GM21447 (cell line): ENCODE measurements around the gene LCNL1.
"Not testable (repeated sequence)": the region's sequence is repeated elsewhere in the genome, so short reads cannot be mapped to it uniquely, and the experiment has no call there.

Experiments
- ATAC-seq: cut with Tn5 transposase; IDR thresholded peaks from one replicate; pipeline ENCODE4 v1.9.1; 2021; ENCODE audit not compliant: unreplicated experiment

LCNL1 gene

GRCh38 chr9:137021979-137022661 is 39.3 kb downstream of the LCNL1 start:
- no peak for ATAC-seq

DNA sequence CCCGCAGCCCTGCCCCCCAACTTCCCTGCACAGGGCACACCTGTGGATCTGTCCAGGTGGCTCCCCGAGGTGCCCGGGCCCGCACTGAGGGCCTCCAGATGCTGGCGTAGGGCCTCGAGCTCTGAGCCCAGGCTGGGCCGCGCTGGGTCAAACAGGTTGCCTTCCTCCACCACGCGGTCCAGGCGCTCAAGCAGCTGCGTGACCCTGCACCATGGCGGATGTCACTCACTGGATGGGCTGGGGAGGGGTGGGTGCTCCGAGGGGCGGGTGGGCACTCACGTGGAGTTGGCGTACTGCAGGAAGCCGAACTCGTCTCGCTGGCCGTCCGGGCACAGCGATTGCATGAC is 39.8 kb downstream of the LCNL1 start:
- no peak for ATAC-seq

DNA sequence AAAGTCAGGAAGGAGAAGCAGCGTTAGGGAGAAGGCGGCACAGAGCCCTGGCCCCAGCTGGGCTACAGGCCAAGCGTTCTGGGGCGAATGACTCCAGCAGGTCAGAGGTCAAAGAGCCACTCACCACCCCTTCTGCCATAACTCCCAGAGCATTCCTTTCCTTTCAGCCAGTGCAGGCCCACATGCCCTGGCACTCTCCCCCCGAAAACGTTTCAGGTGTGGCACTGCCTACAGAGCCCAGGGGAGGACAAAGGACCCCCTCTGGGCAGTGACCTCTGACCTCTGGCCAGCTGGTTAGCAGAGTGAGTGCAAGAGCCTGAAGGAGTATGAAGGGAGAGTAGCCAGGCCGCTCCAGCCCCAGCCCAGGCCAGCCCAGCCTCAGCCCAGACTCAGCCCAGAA is 40.4 kb downstream of the LCNL1 start:
- ATAC-seq, result no peak

DNA sequence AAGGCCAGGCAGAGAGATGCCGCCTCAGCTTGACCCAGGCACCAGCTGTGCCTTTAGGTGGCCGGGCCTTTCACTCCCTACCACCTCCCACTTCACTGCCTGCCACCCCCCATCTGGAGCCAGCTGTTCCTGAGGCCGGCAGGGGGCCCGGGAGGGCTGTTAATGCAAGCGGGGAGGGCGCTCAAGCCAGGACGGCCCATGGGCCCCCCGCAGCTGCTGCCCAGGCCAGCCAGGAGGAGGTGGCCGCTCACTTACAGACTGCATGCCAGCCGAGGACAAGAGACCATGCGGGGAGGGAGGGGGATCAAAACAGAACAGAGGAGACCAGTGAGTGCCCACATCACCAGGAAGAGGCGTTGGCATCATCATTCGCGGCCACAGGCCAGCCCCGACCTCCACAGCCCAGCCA is 40.8 kb downstream of the LCNL1 start:
- ATAC-seq, result no peak

DNA sequence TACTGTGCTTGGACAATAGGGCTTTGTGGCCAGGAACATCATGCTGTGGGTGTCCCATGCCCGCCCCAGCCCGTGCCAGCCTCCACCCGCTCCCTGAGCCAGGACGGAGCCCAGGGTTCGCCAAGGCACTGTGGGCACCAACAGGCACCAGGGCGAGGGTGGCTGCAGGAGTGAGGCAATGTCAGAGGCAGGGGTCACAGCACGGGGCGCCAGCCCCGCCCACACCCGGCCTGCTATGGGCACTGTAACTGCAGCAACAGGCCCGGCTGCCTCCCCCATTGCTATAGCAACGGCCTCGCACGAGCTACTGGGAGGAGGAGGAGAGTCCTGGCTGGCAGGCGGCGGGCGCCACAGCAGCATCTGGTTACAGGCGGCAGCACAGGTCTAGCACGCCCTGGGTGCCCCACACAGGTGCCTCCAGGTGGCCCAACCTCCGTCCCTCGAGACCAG is 42.7 kb downstream of the LCNL1 start:
- no peak for ATAC-seq

DNA sequence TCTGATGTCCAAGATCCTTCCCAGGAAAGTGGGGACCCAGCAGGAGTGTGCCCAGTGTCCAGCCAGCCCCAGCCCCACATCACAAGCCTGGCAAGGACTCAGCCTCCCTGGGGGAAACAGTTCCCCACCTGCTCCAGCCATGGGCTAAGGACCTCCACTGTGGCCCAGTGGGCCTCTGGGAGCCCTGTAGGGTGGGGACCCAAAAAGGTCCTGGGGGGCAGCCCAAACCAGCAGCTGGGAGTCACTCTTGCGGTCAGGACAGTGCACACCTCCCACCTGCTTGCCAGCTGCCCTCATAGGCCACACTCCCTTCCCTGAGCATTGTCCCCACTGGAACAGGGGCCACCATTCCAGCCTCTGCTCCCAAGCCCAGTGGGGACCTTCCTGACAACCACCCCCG is 43.6 kb downstream of the LCNL1 start:
- ATAC-seq, result no peak

GRCh38 chr9:137026828-137027227 is 44.0 kb downstream of the LCNL1 start:
- ATAC-seq, result no peak

DNA sequence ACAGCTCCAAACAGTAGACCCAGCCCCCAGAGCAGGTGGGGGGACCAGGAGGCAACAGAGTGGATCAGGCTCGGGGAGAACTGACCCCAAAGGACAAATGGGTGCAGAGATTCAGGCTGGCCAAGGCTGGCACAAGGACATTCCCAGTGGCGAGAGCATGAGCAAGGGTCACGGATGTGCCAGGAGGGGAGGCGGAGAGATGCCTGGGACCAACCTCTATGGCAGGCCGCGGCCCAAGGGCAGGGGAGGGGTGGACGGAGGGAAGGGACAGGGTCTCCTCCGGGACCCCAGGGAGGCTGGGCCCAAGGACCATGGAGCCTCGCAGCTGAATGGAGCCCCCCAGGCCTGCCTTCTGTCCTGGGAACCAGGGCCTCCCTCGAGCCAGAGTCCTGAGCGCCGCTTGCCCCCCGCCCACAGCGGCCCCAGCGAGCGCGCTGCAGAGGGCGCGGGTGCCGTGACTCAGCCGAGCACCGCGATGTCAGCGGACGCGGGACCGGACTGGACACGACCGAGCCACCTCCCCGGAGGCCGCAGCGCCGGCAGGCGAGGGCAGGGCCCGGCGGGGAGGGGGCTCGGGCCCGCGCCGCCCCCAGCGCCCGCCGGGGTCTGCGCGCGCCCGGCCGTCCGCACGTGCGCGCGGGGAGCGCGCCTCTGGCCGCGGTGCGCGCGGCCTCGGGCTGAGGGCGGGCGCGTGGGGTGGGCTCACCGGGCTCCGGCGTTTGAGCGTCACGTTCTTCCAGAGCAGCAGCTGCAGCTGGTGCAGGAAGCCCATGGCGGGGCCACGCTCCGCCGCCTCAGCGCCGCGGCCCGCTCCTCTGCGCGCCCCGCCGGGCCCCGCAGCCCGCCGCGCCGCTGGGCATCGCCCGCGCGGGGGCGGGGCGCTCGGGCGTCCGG is 44.8 kb downstream of the LCNL1 start, which contains the start of gene ABCA2:
Gene ABCA2 (minus strand): TSS at position 869 of the 894 bp plus-strand sequence. CDS start 97 bp downstream, at position 772.
- ATAC-seq, result no peak

GRCh38 chr9:137028263-137029057 is 45.7 kb downstream of the LCNL1 start:
- ATAC-seq, result no peak

- ATAC-seq, result peak; percentile 38
Measured at GRCh38 chr9:137029058-137029936, 46.5 kb downstream of the LCNL1 start.

DNA sequence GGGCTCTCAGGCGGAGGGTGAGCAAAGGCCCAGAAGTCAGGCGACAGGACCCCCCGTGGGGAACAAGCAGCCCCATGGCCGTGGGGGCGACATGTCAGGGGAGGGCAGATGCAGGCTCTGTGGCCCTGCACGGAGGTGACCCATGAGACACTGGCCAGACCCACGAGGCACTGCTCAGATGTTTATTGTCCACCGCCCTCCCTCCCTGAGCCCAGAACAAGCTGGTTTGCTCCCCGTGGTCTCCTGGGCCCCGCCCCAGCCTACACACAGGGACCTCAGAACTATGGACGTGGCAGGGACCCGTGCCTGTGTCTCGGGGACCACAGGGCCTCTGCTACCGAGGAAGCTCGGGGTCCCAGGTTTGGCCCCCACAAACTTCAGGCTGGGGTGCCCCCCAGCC is 47.2 kb downstream of the LCNL1 start:
- ATAC-seq, result no peak

GRCh38 chr9:137030538-137031527 is 48.0 kb downstream of the LCNL1 start:
- no peak for ATAC-seq

DNA sequence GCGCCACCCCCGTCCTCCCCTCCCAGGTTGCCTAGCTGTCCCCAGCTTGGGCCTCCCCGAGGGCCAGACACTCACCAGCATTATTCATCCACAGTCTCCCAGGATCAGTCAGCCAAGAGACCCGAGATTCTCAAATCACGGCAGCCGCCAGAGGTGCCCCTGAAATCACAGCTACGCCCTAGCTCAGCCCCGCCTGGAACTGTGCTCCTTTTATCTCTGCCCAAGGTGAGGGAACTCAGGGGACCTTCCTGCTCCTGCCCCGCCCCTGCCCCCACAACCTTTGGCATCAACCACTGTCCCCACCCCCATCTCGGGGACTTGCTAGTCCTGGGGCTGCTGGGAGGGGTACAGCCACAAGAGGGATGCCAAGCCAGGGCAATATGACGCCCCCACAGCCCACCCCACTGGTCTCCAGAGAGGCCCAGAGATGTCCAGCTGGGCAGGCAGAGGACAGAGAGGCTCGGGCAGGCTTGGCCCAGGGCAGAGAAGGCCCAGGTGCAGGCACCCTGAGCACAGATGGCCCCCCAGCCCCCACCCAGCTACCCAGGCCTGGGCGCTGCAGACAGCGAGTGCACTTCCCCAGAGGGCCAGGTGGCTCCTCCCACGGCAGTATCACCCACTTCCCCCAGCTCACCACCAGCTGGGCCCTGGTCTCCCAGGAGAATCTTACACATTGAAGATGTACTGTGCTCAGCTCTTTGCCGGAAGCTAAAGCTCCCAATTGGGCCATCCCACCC is 49.3 kb downstream of the LCNL1 start, which contains the start of gene FUT7:
Gene FUT7 (minus strand): TSS at position 185 of the 737 bp plus-strand sequence. CDS start 97 bp downstream, at position 88.
- ATAC-seq, result no peak

GRCh38 chr9:137032858-137033257 is 50.1 kb downstream of the LCNL1 start:
- no peak for ATAC-seq

GRCh38 chr9:137033481-137033880 is 50.7 kb downstream of the LCNL1 start:
- not testable (repeated sequence) for ATAC-seq

DNA sequence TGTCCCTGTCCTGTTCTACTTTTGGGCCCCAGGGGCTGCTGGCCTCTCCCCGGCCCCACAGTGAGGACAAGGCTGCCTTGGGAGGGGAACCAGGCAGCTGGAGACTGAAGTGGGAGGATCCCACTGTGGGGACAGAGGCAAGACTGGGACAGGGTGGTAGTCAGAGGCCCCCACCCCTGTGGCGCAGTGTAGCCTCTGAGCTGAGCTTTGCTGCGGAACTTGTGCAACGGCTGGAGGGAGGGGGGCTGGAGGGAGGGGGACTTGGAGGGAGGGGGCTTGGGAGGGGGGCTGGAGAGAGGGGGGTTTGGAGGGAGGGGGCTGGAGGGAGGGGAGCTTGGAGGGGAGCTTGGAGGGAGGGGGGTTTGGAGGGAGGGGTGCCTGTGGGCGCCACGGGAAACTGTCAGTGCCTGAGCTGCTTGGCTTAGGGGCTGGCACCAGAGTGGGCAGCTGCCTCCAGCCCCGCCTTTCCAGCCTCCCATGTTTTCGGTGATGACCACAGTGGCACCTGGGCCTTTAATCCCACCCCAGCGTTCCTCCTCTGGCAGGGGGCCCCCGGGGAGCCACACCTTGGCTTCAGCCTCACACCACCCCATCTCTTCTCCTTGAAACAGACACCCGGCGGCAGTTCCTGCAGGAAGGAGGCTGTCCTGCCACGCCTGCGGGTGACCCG is 51.4 kb downstream of the LCNL1 start:
- ATAC-seq, result peak; percentile 2

DNA sequence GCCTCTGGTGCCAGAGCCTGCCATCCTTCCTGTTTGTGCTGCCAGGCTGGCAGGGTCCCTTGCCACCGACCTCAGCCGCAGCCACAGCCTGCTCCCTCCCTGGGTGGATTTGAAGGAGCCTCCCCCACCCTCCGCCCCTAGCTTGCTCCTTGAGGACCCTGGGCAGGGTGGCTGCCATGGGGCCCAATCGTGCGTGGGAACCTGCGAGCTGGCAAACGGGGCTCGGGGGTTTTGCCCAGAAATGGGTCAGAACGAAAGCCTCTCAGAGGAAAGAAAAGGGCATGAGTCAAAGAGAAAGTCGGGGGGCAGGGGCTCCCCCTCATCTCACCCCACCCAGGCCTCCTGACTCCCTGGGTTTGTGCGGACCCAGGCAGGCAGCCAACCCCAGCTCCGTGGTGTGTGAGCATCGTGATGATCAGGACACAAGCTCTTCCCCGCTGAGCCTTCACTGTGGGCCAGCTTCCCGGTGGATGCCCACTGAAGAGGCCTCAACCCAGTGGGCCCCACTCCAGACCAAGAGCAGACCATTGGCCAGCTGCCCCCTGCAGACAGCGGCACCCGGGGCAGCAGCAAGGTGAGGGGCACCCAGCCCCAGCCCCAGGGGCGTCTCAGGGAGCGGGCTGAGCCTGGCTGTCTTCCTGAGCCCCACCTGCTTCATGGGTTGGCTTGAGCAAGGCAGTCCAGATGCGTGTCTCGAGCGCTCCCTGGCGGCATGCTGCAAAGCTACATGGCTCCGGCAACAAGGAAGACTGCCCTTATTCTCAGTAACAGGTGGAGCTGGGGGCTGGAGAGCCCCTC is 52.1 kb downstream of the LCNL1 start:
- ATAC-seq, result peak; percentile 55
